ENCODE measurements around the gene XRN2. TPM values are rescaled to one million over a fixed set of nuclear protein-coding genes. Genes with fewer than 3 reads are reported as not detected.
"Not testable (repeated sequence)": the region's sequence is repeated elsewhere in the genome, so short reads cannot be mapped to it uniquely, and the experiment has no call there.

XRN2 gene
- polyA plus RNA-seq, 1 donor from 2014 or later = 142 TPM

DNA sequence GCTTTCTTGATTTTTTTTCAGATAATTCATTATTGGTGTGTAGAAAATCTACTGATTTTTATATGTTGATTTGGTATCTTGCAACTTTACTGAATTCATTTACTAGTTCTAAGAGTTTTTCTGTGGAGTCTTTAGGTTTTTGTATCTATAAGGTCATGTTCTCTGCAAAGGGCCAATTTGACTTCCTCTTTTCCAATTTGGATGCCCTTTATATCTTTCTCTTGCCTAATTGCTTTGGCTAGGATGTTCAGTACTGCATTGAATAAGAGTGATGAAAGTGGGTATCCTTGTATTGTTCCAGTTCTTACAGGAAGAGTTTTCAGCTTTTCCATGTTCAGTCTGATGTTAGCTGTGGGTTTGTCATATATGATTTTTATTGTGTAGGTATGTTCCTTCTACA, 108.6 kb downstream of the XRN2 start:
- no peak overlapping the region for H3K9ac ChIP-seq (ENCODE audit: low read length)
- peaks cover 4% of the 10 kb centered on the region for H3K9me3 ChIP-seq (ENCODE audit: low read length)
- no peaks in the 10 kb centered on the region for H3K27me3 ChIP-seq (ENCODE audit: insufficient read depth, low read depth, low read length)
- H3F3A ChIP-seq (ENCODE audit: insufficient read depth, low read length, poor library complexity, severe bottlenecking) = no peaks in the 10 kb centered on the region
- H4K20me1 ChIP-seq (ENCODE audit: insufficient read depth) = no peaks in the 10 kb centered on the region
- TF ChIP-seq, protein P1, sequence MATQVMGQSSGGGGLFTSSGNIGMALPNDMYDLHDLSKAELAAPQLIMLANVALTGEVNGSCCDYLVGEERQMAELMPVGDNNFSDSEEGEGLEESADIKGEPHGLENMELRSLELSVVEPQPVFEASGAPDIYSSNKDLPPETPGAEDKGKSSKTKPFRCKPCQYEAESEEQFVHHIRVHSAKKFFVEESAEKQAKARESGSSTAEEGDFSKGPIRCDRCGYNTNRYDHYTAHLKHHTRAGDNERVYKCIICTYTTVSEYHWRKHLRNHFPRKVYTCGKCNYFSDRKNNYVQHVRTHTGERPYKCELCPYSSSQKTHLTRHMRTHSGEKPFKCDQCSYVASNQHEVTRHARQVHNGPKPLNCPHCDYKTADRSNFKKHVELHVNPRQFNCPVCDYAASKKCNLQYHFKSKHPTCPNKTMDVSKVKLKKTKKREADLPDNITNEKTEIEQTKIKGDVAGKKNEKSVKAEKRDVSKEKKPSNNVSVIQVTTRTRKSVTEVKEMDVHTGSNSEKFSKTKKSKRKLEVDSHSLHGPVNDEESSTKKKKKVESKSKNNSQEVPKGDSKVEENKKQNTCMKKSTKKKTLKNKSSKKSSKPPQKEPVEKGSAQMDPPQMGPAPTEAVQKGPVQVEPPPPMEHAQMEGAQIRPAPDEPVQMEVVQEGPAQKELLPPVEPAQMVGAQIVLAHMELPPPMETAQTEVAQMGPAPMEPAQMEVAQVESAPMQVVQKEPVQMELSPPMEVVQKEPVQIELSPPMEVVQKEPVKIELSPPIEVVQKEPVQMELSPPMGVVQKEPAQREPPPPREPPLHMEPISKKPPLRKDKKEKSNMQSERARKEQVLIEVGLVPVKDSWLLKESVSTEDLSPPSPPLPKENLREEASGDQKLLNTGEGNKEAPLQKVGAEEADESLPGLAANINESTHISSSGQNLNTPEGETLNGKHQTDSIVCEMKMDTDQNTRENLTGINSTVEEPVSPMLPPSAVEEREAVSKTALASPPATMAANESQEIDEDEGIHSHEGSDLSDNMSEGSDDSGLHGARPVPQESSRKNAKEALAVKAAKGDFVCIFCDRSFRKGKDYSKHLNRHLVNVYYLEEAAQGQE (IDR thresholded peaks at IDR 0.05; ENCODE audit: borderline replicate concordance) = no peak
- TF ChIP-seq TAF1 (IDR thresholded peaks at IDR 0.05; ENCODE audit: low read depth) (no peak), EP300 (conservative IDR thresholded peaks at IDR 0.05; ENCODE audit: poor library complexity, severe bottlenecking) (no peak)
- no peak overlapping the region for H3K4me2 ChIP-seq (ENCODE audit: low read length)
- no peaks in the 10 kb centered on the region for H3K79me2 ChIP-seq (replicated peaks; ENCODE audit: insufficient read depth, low read length)
- H2AFZ ChIP-seq (ENCODE audit: low read depth, low read length) = no peak overlapping the region
- no peak overlapping the region for H3K4me3 ChIP-seq (ENCODE audit: low read length)
- H3K9me2 ChIP-seq (ENCODE audit: insufficient read depth, low read length) = no peaks in the 10 kb centered on the region
- no peak overlapping the region for H3K27ac ChIP-seq (ENCODE audit: low read length)
- no peaks in the 10 kb centered on the region for H3K36me3 ChIP-seq (ENCODE audit: insufficient read depth, low read length)

DNA sequence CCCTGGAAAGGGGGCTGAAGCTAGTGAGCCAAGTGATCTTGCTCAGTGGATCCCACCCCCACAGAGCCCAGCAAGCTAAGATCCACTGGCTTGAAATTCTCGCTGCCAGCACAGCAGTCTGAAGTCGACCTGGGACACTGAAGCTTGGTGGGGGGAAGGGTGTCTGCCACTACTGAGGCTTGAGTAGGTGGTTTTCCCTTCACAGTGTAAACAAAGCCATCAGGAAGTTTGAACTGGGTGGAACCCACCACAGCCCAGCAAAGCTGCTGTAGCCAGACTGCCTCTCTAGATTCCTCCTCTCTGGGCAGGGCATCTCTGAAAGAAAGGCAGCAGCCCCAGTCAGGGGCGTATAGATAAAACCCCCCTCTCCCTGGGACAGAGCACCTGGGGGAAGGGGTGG, 110.9 kb downstream of the XRN2 start:
- H4K20me1 ChIP-seq (ENCODE audit: insufficient read depth); H3K4me2 ChIP-seq (ENCODE audit: low read length); H3K36me3 ChIP-seq (ENCODE audit: insufficient read depth, low read length); H3K9me2 ChIP-seq (ENCODE audit: insufficient read depth, low read length); H3K4me3 ChIP-seq (ENCODE audit: low read length); H3K27me3 ChIP-seq (ENCODE audit: insufficient read depth, low read depth, low read length); H3K9me3 ChIP-seq (ENCODE audit: low read length); H3F3A ChIP-seq (ENCODE audit: insufficient read depth, low read length, poor library complexity, severe bottlenecking); H2AFZ ChIP-seq (ENCODE audit: low read depth, low read length); H3K27ac ChIP-seq (ENCODE audit: low read length); H3K79me2 ChIP-seq (replicated peaks; ENCODE audit: insufficient read depth, low read length); H3K9ac ChIP-seq (ENCODE audit: low read length): not testable (repeated sequence)

DNA sequence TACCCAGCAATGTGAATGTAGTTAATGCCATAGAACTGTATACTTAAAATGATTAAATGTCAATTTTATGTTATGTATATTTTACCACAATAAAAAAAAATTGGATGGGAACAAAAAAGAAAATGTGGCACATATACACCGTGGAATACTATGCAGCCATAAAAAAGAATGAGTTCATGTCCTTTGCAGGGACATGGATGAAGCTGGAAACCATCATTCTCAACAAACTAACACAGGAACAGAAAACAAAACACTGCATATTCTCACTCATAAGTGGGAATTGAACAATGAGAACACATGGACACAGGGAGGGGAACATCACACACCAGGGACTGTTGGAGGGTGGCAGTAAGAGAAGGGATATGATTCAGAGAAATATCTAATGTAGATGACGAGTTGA, 116.0 kb downstream of the XRN2 start:
- not testable (repeated sequence) for H3K9me3 ChIP-seq (ENCODE audit: low read length); H3K4me2 ChIP-seq (ENCODE audit: low read length); H3K9me2 ChIP-seq (ENCODE audit: insufficient read depth, low read length); H3K27ac ChIP-seq (ENCODE audit: low read length); H3K36me3 ChIP-seq (ENCODE audit: insufficient read depth, low read length); H3K9ac ChIP-seq (ENCODE audit: low read length); H3K79me2 ChIP-seq (replicated peaks; ENCODE audit: insufficient read depth, low read length); H3F3A ChIP-seq (ENCODE audit: insufficient read depth, low read length, poor library complexity, severe bottlenecking); H2AFZ ChIP-seq (ENCODE audit: low read depth, low read length); H3K4me3 ChIP-seq (ENCODE audit: low read length); H4K20me1 ChIP-seq (ENCODE audit: insufficient read depth); H3K27me3 ChIP-seq (ENCODE audit: insufficient read depth, low read depth, low read length)

DNA sequence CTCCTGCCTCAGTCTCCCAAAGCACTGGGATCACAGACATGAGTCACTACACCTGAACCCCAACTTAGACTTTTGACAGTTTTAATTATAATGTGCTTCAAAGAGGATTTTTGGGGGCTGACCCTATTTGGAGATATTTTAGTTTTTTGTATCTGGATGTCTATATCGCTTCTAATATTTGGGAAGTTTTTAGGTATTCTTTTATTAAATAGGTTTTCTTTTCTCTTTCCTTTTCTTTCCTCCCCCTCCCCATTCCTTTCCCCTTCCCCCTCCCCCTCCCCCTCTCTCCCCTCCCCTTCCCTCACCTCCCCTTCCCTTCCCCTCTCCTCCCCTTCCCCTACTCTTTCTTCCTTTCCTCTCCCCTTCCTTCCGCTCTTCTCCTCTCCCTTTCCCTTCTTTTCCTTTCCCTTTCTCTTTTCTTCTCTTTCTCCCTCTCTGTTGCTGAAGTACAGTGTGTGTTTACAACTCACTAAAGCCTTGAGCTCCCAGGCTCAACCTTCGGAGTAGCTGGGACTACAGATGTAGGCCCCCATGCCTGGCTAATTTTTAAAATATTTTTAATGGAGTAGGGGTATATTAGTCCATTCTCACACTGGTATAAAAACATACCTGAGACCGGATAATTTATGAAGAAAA, 118.6 kb downstream of the XRN2 start:
- no peak overlapping the region for H3K9ac ChIP-seq (ENCODE audit: low read length)
- H3K27ac ChIP-seq (ENCODE audit: low read length) = no peak overlapping the region
- no peaks in the 10 kb centered on the region for H3K9me2 ChIP-seq (ENCODE audit: insufficient read depth, low read length)
- H4K20me1 ChIP-seq (ENCODE audit: insufficient read depth) = no peaks in the 10 kb centered on the region
- H3F3A ChIP-seq (ENCODE audit: insufficient read depth, low read length, poor library complexity, severe bottlenecking) = no peaks in the 10 kb centered on the region
- no peaks in the 10 kb centered on the region for H3K36me3 ChIP-seq (ENCODE audit: insufficient read depth, low read length)
- TF ChIP-seq SMC3 (conservative IDR thresholded peaks at IDR 0.05; ENCODE audit: poor library complexity) (no peak), EP300 (conservative IDR thresholded peaks at IDR 0.05; ENCODE audit: poor library complexity, severe bottlenecking) (no peak), POLR2AphosphoS5 (IDR thresholded peaks at IDR 0.05) (no peak), EZH2 (IDR thresholded peaks at IDR 0.05; ENCODE audit: borderline replicate concordance, insufficient read depth, low read length, poor library complexity, severe bottlenecking) (no peak), TAF1 (IDR thresholded peaks at IDR 0.05; ENCODE audit: low read depth) (no peak), RAD21 (conservative IDR thresholded peaks at IDR 0.05) (no peak), MXI1 (conservative IDR thresholded peaks at IDR 0.05; ENCODE audit: poor library complexity, severe bottlenecking) (no peak)
- TF ChIP-seq, protein P1 (IDR thresholded peaks at IDR 0.05; ENCODE audit: borderline replicate concordance) = no peak
- TF ChIP-seq, protein P2, sequence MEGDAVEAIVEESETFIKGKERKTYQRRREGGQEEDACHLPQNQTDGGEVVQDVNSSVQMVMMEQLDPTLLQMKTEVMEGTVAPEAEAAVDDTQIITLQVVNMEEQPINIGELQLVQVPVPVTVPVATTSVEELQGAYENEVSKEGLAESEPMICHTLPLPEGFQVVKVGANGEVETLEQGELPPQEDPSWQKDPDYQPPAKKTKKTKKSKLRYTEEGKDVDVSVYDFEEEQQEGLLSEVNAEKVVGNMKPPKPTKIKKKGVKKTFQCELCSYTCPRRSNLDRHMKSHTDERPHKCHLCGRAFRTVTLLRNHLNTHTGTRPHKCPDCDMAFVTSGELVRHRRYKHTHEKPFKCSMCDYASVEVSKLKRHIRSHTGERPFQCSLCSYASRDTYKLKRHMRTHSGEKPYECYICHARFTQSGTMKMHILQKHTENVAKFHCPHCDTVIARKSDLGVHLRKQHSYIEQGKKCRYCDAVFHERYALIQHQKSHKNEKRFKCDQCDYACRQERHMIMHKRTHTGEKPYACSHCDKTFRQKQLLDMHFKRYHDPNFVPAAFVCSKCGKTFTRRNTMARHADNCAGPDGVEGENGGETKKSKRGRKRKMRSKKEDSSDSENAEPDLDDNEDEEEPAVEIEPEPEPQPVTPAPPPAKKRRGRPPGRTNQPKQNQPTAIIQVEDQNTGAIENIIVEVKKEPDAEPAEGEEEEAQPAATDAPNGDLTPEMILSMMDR (IDR thresholded peaks at IDR 0.05; ENCODE audit: poor library complexity, severe bottlenecking) = no peak
- no peak overlapping the region for H2AFZ ChIP-seq (ENCODE audit: low read depth, low read length)
- H3K9me3 ChIP-seq (ENCODE audit: low read length) = peaks cover 7% of the 10 kb centered on the region
- no peaks in the 10 kb centered on the region for H3K27me3 ChIP-seq (ENCODE audit: insufficient read depth, low read depth, low read length)
- no peak overlapping the region for H3K4me3 ChIP-seq (ENCODE audit: low read length)
- no peak overlapping the region for H3K4me2 ChIP-seq (ENCODE audit: low read length)
- no peaks in the 10 kb centered on the region for H3K79me2 ChIP-seq (replicated peaks; ENCODE audit: insufficient read depth, low read length)

Measured in neural cell (in vitro differentiated cells).